Left colon (tissue), 2 donors: Measurements from ENCODE around the gene INO80E. TPM values are rescaled to one million over a fixed set of nuclear protein-coding genes. Genes with fewer than 3 reads are reported as not detected.
A peak's percentile ranks its signal among the peaks of the same experiment; 100 is the strongest.
"Not testable (repeated sequence)": the region's sequence is repeated elsewhere in the genome, so short reads cannot be mapped to it uniquely, and the experiment has no call there.

ENCODE experiments used
- ATAC-seq: fragments of 200-7000 bp; cut with Tn5 transposase; one replicate; pipeline ENCODE4 v1.9.1; 2020; ENCODE audit warnings: mild to moderate bottlenecking, moderate library complexity
- DNase-seq, 2 donors: peaks; one replicate each; pipeline ENCODE4 v3.0.0-alpha.2; 2020
- intact Hi-C, 2 donors: fragments of 100-400 bp; cut with DNase I in 1 of 2; cut with micrococcal nuclease in 1 of 2; formaldehyde crosslinking; loops; one replicate each; pipeline versions ENCODE4 v1.11.2 to v1.14.0; 2022; cut with DNase I, micrococcal nuclease
- total RNA-seq, 2 donors: library from RNA; stranded (reverse); fragmentation: NEBNext Ultra II Directional; extraction: Animal tissue kit (Norgen Biotek cat#: 25700); gene quantifications; one replicate each; pipeline ENCODE4 v1.2.1, GENCODE V29; 2021
- donor health status: DM: no; HTN: no; CAD: no.
- donor health status: DM: yes; HTN: yes; CAD: no.

INO80E gene
- total RNA-seq, 2 donors from 2014 or later = 61.4 to 73.7 TPM

DNA sequence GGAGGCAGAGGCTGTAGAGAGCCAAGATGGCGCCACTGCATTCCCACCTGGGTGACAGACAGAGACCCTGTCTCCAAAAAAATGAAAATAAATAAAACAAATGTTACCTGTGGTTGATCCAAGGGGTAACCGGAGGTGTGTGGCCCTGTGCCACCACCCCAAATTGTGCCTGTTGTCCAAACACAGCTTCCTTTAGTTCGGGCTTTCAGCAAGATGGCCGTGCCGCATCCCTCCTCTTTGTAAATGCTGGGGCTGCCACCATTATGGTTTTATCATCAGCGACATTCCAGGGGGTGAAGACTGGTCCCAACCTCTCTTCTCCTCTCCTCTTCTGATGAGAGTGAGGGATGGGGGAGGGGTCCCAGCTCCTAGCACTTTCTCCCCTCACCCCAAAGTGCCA is 26.8 kb downstream of the INO80E start, which contains the start of gene C16orf92:
C16orf92 (plus strand) TSS at position 312 of the 400 bp plus-strand sequence. CDS start 143 bp downstream, outside the sequence.
- ATAC-seq (no peak), DNase-seq (no peak)
- intact Hi-C loops = no loop called here

DNA sequence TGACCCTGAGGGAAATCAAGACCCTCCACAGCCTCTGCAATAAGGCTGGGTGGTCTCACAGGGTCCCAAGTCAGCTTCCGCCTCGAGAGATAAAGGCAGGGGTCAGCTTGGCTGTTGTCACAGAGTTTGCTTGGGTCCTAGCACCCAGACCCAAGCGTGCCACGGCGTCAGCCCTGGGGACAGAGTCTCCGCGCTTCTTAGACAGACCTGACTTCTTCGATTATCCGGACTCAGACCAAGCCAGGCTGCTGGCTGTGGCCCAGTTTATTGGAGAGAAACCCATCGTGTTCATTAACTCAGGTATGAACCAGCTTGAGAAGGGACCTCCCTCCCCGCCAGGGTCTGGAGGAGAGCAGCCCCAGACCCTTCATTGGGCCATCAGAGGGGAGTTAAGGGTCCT is 27.5 kb downstream of the INO80E start:
- no peak for DNase-seq
- ATAC-seq = no peak
- intact Hi-C loops = no loop called here

DNA sequence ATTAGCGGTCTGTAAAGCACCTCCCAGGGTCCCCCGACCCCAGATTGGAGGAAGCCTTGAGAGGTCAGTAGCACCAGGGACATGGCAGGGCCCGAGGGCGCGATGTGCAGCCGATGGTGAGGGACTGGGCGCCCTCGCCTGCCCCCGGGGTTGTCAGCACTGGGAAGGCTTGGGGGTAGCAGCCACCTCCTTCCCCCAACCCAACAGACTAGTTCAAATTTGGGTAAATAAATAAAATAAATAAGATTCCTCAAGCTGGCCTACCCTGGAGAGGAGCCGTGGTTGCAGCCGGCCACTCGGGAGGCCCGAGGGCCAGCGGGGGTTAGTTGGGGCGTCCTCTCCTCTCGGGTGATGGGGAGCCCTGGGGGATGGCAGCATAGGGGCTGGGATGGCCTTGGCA is 28.4 kb downstream of the INO80E start:
- intact Hi-C loops = no loop called here
- ATAC-seq = no peak

DNA sequence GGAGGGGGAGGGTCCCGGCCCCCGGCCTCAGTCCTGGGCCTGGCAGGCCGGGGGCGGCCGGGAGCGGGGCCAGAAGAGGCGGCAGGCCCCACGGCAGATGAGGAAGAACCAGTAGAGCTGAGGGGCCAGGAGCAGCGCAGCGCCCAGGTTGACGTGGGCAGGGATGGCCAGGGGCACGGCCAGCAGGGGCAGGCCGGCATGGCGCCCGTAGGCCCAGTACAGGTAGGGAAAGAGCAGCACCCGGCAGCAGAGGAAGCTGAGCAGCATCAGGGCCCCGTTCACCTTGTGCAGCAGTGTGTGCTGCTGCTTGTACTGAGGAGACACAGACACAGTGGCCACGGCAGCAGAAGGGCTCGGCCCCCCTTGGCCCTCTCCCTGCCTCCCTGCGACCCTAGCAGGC is 29.1 kb downstream of the INO80E start:
- ATAC-seq (no peak), DNase-seq (no peak)
- intact Hi-C loops = loop anchor here in 1 of 2 donors (5.0 kb wide), 1 partner anchor 323 kb away; no protein-coding TSS in a partner anchor

More for the DNA sequence above, 28.4 kb downstream of the INO80E start:
- DNase-seq = no peak

DNA sequence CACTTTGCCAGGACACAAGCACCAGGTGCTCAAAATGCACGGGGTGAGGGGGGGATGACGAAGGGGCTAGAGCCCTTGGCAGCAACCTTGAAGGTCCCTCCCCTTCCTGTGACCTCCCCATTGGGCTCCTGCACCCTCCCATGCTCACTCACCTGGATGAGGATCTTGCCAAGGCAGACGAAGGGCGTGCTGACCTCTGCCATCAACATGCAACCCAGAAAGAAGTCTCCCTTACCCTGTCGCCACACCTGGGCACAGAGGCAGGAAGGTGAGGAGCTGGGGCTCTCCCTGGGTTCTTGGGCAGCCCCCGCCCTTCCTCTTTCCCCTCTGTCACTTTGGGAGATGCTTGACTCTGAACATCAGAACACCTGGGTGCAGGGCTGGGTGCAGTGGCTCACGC is 29.5 kb downstream of the INO80E start:
- ATAC-seq (no peak), DNase-seq (no peak)
- intact Hi-C loops = loop anchor here in 1 of 2 donors (5.0 kb wide), 1 partner anchor 323 kb away; no protein-coding TSS in a partner anchor

DNA sequence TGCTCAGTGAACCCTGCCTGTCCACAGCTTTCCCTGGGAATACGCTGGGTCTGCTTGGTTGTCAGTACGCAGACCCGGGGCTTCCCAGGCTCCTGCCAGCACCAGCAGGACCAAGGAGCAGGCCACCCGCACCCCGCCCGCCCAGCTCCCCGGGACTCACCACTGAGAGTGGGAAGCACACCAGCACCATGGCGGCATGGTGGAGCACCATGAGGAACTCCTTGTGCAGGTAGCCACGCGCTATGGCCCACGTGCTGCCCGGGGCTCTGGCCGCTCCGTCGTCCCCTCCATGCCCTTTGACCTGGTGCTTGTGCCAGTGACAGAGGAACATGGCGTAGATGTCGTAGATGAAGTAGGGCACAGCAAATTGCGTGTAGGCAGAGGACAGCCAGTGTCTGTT is 30.4 kb downstream of the INO80E start:
- intact Hi-C loops = loop anchor here in 1 of 2 donors (5.0 kb wide), 1 partner anchor 324 kb away; no protein-coding TSS in a partner anchor
- ATAC-seq = no peak
- no peak for DNase-seq

DNA sequence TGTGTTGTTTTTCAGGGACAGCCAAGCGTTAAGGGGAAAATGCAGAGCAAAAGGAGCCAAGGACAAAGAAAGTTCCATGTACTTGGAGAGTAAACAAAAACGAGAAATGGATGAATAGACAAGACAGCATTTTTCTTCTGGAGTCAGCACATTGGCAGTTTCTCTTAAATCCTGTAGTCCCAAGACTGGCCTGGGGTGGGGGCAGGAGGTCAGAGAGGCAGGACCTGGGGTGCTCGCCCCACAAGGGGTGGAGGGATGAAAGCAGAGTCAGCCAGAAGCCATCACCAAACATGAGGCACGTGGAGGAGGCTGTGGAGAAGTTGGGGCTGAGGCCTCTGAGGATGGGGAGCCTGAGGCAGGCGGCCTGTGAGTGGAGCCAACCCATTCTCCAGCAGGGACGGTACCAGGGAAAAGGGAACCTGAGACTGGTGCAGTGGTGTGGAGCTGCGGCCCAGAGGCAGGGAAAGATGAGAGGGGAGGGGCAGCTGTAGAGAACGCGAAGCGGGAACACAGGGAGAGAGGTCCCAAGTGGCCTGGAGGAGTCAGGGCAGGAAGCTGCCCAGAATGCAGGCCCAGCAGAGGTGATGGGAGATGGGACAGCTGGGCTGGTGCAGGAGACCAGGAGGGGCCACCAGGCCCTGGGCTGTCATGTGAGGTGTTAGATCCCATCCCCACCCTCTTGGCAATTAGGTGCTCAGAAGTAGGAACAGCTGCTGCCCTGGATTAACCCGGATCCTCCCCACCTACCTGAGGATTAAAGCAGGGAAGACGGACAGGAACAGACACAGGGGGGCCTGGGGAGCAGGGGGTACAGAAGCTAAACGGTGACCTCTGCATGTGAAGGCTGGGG is 31.8 kb downstream of the INO80E start:
- DNase-seq = no peak
- no peak for ATAC-seq
- intact Hi-C loops = loop anchor here in 1 of 2 donors (5.0 kb wide), 1 partner anchor 326 kb away; no protein-coding TSS in a partner anchor

DNA sequence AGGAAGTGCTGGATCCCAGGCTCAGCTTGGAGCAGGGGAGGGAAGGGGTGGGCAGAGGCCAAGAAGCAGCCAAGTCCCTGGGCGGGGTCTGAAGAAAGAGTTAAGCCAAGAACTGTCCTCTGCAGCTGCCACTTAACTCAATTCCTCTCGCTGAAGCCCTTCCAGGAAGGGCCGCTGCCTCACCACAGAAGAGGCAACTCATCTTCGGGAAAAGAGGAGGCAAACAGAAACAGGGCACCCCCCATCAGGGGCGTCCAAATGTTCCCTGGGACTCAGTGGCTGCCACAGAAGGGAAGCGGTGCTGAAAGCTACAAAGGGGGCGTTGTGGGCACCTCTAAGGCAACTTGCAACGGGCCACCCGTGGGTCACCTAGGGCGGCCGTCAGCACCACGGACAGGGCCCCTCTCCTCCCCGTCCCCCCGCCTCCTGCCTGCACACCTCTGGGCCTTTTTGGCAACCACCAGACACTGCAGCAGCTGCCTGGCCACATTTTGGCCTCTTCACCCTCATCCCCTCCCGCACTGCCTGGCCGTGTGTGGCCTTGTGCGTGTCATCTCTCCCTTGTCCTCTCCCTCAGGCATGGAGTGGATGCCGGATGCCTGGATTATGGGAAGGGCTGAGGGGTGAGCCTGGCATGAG is 32.5 kb downstream of the INO80E start:
- intact Hi-C loops = loop anchor here in 1 of 2 donors (5.0 kb wide), 1 partner anchor 326 kb away; no protein-coding TSS in a partner anchor
- DNase-seq (no peak), ATAC-seq (peak; percentile 32)

DNA sequence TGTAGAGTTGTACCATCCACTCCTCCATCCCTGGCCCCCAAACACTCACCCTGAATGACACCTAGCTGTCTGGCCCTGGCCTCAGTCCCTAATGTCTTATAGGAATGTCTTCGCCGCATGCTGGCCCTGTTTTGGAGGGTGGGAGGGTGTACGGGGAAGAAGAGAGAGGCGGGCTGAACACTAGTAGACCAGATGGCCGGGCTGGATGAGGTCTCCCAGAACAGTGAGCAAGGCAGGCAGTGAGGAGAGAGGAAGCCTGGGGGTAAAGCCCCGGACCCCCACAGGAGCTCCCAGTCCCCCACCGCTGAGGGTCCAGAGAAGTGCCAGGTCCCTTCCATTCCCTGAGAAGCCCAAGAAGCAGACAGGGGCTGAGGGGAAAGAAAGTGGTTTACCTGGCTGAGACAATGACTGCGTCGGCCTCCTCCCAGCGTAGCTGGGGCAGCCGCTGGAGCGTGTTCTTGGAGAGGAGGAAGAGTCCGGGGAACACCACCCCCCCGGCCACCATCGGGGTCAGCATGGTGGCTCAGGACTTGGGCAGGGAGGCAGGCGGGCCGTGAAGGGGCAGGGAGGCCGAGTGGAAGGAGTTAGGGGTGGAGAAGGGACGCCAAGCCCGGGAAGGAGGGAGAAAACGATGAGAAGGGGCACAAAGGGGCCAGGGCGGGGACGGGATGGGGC is 34.1 kb downstream of the INO80E start:
- intact Hi-C loops = no loop called here
- DNase-seq (no peak), ATAC-seq (no peak)

DNA sequence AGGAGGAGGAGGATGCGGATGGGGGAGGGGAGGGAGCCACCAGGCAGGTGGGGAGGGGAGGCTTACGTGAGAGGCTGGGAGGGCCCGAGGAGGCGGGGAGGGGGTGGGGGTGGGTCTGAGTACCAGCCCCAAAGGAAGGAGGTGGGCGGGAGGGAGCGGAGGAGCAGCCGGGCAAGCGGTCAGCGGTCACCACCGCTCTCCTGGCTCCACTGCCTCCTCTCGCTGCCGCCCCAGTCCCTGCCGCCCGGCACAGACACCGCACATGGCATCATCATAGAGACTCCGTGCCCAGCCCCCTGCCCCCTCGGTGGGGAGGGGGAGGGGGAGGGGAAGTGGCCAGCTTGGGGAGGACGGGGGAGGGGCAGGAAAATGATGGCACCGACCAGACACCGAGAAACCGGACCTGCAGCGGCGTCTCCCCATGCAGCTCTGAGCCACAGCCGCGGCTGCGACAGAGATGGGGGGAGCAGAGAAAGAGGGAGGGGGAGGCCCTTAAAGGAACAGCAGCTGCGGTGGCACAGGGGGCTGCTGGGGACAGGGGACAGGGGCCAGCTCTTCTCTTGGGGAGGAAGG is 34.9 kb downstream of the INO80E start, which contains the start of gene TLCD3B:
TLCD3B (minus strand) TSS at position 431 of the 573 bp plus-strand sequence. CDS start 744 bp downstream, outside the sequence.
- ATAC-seq (no peak), DNase-seq (no peak)
- intact Hi-C loops = no loop called here

DNA sequence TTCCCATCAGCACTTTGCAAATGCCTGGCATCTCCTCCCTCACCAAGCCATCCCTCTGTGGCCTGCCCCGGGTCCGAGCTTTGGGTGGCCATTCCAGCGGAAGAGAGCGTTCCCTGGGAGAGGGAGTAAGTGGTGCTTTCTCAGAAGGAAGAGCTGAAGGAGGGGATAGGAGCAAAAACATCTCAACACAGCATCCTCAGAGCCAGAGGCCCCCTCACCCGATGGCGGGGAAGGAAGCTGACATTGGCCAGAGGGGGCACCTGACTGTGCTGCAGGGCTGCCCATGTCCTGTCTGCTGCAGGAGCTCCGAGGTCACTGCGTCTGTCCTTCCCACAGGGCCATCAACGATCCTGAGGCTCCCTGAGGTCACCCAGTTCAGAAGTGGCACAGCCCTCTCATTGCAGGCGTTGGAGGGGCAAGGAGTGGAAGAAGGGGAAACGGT is 35.5 kb downstream of the INO80E start:
- no peak for DNase-seq
- intact Hi-C loops = no loop called here
- no peak for ATAC-seq

DNA sequence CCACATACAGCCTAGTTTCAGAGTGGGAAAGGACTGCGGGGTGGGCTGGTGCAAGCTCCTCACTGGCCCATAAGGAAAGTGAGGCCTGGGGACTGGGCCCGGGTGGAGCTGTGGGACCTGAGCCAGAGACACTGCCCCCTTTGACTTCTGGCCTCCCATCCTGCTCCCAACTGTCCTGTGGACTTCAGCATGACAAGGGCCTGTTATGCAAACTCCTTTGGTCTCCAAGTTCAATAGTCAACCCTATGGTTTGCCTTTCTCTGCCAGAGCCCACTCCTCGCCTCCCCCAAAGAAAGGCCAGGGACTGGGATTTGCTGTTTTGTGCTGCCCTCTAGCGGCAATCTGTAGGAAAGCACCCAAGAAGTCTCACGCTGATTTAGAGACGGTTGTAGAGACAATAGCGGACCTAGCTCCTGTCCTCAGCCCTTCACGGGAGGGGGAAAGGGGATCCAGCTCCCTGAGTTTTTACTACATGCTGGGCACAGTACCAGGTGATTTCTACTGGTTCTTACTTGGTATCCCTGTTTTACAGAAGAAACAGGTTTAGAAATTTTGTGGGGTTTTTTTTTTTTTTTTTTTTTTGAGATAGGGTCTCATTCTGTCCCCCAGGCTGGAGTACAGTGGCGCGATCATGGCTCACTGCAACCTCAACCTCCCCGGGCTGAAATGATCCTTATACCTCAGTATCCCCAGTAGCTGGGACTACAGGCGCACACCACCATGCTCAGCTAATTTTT is 36.2 kb downstream of the INO80E start:
- ATAC-seq = peak; percentile 71
- intact Hi-C loops = no loop called here
- DNase-seq = peak in 1 of 2 donors; percentile 58

DNA sequence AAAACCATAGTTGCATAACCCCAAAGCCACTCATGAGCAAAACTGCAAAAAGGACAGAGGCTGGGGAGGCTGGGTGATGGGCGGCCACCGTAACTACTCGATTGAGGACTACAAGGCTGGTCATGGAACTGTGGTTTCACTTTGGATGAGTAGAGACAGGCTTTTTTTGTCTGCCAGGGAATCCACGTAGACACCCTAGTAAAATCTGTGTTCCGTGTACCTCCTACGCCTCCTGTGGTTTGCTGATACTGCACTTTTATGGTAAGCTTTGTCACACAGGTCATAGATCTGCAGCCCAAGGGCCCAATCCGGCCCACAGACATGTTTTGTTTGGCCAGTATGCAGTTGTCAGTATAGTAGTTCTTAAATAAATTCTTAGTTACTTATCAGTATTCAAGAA is 37.2 kb downstream of the INO80E start:
- intact Hi-C loops = no loop called here
- DNase-seq (no peak), ATAC-seq (no peak)

DNA sequence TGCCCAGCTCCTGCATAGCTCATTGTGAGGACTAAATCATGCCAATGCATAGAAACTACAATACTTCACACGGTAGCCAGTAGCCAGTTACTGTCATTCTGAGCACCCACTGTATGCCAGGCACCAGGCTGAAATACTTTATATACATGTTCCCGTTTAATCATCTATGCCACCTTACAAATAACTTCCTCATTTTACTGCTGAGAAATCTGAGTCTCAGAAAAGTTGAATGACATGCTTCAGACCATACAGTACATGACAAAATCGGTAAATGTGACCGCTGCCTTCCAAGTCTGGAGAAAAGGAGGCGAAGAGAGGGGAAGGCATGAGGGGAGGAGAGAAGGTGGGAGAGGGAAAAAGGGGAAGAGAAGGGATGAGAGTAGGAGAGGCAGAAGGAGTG is 44.2 kb downstream of the INO80E start:
- ATAC-seq (no peak), DNase-seq (no peak)
- intact Hi-C loops = no loop called here

DNA sequence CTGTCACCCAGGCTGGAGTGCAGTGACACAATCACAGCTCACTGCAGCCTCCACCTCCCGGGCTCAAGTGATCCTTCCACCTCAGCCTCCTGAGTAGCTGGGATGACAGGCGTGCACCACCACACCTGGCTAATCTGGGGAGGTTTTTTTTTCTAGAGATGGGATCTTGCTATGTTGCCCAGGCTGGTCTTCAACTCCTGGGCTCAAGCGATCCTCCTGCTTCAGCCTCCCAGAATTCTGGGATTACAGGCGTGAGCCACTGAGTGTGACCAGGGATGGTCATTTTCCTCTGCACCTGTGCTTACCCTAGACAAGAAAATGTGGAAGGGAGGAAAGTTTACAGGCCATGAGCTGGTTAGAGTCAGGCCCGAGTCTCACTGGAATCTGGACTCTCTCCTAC is 44.6 kb downstream of the INO80E start:
- DNase-seq, intact Hi-C loops, ATAC-seq: not testable (repeated sequence)

DNA sequence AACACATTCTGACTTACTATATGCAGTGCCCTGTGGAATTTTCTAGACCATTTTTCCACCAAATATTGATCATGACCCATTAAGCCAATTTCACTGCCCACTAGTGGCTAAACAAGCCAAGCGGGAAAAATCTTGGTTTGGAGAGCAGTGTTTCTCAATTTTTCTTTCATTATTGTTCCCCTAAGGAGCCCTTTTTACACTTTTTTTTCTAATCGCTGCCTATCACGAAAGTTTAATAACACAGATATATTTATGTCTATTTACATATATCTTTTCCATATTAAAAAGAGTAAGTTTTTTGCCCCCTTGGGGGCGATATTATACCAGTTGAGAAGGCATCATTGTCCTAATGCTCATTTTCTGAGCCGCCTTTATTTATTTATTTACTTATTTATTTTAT is 45.8 kb downstream of the INO80E start:
- DNase-seq (no peak), ATAC-seq (no peak)
- intact Hi-C loops = no loop called here

DNA sequence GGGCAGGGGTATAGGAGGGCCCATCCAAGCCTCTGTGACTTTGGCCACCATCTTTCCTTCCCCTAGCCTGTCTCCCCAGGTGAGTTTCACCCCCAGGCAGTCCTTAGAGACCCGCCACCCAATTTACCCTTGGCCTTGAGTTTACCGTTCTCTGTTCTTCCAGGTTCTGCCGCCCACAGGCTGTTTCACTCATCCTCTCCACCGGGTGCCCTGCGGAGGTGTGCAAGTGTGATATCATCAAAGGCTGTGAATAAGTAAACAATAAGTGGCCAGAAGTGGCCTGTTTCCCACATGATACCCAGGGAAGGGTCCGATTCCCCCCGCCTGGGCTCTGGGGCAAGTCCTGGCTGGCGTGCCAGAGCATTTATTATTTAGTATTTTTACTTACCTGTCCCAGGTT is 50.1 kb downstream of the INO80E start:
- ATAC-seq (no peak), DNase-seq (no peak)
- intact Hi-C loops = no loop called here

DNA sequence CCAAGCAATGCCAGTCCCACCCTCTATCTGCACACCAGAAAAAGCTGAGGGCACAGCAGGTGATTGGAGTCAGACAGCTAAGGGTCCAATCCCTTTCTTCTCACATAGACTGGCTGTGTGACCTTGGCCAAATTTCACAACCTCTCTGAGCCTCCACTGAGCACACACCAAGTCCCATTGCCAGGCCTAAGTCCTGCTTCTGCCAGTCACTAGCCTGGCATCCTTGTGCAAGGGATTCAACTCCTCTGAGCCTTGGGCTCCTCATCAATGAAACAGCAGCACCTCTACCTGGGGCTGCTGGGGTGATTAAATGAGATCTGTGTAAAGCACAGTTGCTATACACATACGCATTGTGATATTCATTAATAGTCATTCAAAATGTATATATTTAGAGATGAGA is 50.5 kb downstream of the INO80E start:
- intact Hi-C loops = no loop called here
- no peak for ATAC-seq
- DNase-seq = no peak
